ENCODE results near the gene LACTBL1. TPM values are rescaled to one million over a fixed set of nuclear protein-coding genes. Genes with fewer than 3 reads are reported as not detected.
A peak's percentile ranks its signal among the peaks of the same experiment; 100 is the strongest.
"Not testable (repeated sequence)": the region's sequence is repeated elsewhere in the genome, so short reads cannot be mapped to it uniquely, and the experiment has no call there.

The LACTBL1 gene
- total RNA-seq, 1 donor from 2014 or later: not detected

GRCh38 chr1:22976461-22977243 is 4.0 kb upstream of the LACTBL1 start:
- peak; percentile 59 to 83 for DNase-seq (ENCODE audit: low read depth in 2 of 2)

GRCh38 chr1:22976127-22976460 is 3.4 kb upstream of the LACTBL1 start:
- DNase-seq (ENCODE audit: low read depth in 2 of 2): no peak

GRCh38 chr1:22975694-22976093 is 3.0 kb upstream of the LACTBL1 start:
- DNase-seq (ENCODE audit: low read depth in 2 of 2): peak; percentile 5 to 63

GRCh38 chr1:22971611-22972405 is 858 bp downstream of the LACTBL1 start:
- no peak for DNase-seq (ENCODE audit: low read depth in 2 of 2)

- DNase-seq (ENCODE audit: low read depth in 2 of 2): no peak
These were observed 1.5 kb downstream of the LACTBL1 start for GRCh38 chr1:22971161-22971560.

GRCh38 chr1:22970096-22970495 is 2.6 kb downstream of the LACTBL1 start:
- no peak for DNase-seq (ENCODE audit: low read depth in 2 of 2)

GRCh38 chr1:22969304-22969709 is 3.4 kb downstream of the LACTBL1 start:
- DNase-seq (ENCODE audit: low read depth in 2 of 2): peak; percentile 57 to 93

GRCh38 chr1:22967833-22968232 is 4.8 kb downstream of the LACTBL1 start:
- DNase-seq (ENCODE audit: low read depth in 2 of 2): no peak

- DNase-seq (ENCODE audit: low read depth in 2 of 2): no peak
These were observed 6.4 kb downstream of the LACTBL1 start for GRCh38 chr1:22966309-22966708.

GRCh38 chr1:22963044-22963677 is 9.5 kb downstream of the LACTBL1 start:
- DNase-seq (ENCODE audit: low read depth in 2 of 2): no peak

- DNase-seq (ENCODE audit: low read depth in 2 of 2): no peak
These were observed 10.1 kb downstream of the LACTBL1 start for GRCh38 chr1:22962558-22962957.

- DNase-seq (ENCODE audit: low read depth in 2 of 2): no peak
These were observed 12.9 kb downstream of the LACTBL1 start for GRCh38 chr1:22959545-22960360.

- DNase-seq (ENCODE audit: low read depth in 2 of 2): no peak
These were observed 14.1 kb downstream of the LACTBL1 start for GRCh38 chr1:22958556-22958955.

- no peak for DNase-seq (ENCODE audit: low read depth in 2 of 2)
These were observed 15.6 kb downstream of the LACTBL1 start for GRCh38 chr1:22957066-22957465.

- DNase-seq (ENCODE audit: low read depth in 2 of 2): no peak
These were observed 17.5 kb downstream of the LACTBL1 start for GRCh38 chr1:22955146-22955545.

- DNase-seq (ENCODE audit: low read depth in 2 of 2): no peak
These were observed 18.9 kb downstream of the LACTBL1 start for GRCh38 chr1:22953740-22954141.

- DNase-seq (ENCODE audit: low read depth in 2 of 2): no peak
These were observed 19.5 kb downstream of the LACTBL1 start for GRCh38 chr1:22953057-22953739.

GRCh38 chr1:22952694-22953056 is 20.0 kb downstream of the LACTBL1 start:
- DNase-seq (ENCODE audit: low read depth in 2 of 2): no peak

GRCh38 chr1:22951796-22952195 is 20.9 kb downstream of the LACTBL1 start:
- DNase-seq (ENCODE audit: low read depth in 2 of 2): no peak

- DNase-seq (ENCODE audit: low read depth in 2 of 2): no peak
These were observed 22.8 kb downstream of the LACTBL1 start for GRCh38 chr1:22949822-22950331.

GRCh38 chr1:22945171-22945570 is 27.5 kb downstream of the LACTBL1 start:
- not testable (repeated sequence) for DNase-seq (ENCODE audit: low read depth in 2 of 2)

All from dermis microvascular lymphatic vessel endothelial cell (primary cell).